HCT116 (cell line): ENCODE data around the gene CPLX4. TPM values are rescaled to one million over a fixed set of nuclear protein-coding genes. Genes with fewer than 3 reads are reported as not detected.
A peak's percentile ranks its signal among the peaks of the same experiment; 100 is the strongest.

Experiments
- ATAC-seq: fragments of 200-7000 bp; cut with Tn5 transposase; 2 replicates; pipeline ENCODE4 v1.9.1; 2020; ENCODE audit warnings: mild to moderate bottlenecking, moderate library complexity
- BruUV-seq: library from RNA; stranded (reverse); fragments of 400-500 nt; replicated peaks from 2 replicates; lab custom pipeline; 2021; lab: Mats Ljungman, UMichigan
- CTCF ChIA-PET: fragments of 300-600 bp; sonication (Branson Sonifier 250); formaldehyde crosslinking; loops from one replicate; lab custom pipeline; 2021; ENCODE audit warnings: antibody characterized with exemption; lab: Charles Lee
- POLR2A ChIA-PET: fragments of 300-600, 350-600 bp; sonication (Branson Sonifier 250); formaldehyde crosslinking; loops from one replicate; lab custom pipeline; 2021; ENCODE audit warnings: antibody characterized with exemption; lab: Charles Lee
- RAD21 ChIA-PET, 2 experiments: fragments of 300-600 bp; sonication (Branson Sonifier 250); formaldehyde crosslinking; loops; one replicate each; lab custom pipeline; 2023; ENCODE audit warnings: low total read pairs in 2 of 2; ENCODE audit not compliant: uncharacterized antibody in 2 of 2, unreplicated experiment in 2 of 2, low non-redundant PET in 1 of 2; lab: Charles Lee
- DNase-seq: peaks from one replicate; pipeline ENCODE4 v3.0.0-alpha.2; 2010; ENCODE audit warnings: low read depth, low spot score
- H2AFZ ChIP-seq: fragments of 200-600 bp; shearing (Covaris generic), sonication (generic); 2 replicates; pipeline ENCODE4 v1.6.1; 2017; ENCODE audit warnings: low read depth, mixed run types, mixed read lengths, antibody characterized with exemption, low read length; ENCODE audit not compliant: poor library complexity, severe bottlenecking
- H3K27ac ChIP-seq: 2 replicates; pipeline ENCODE4 v1.5.1; 2012; ENCODE audit warnings: low read depth, low read length
- H3K27me3 ChIP-seq: fragments of 200-600 bp; sonication (generic); 2 replicates; pipeline ENCODE4 v1.6.1; 2016; ENCODE audit warnings: mixed run types, low read length, mixed read lengths; ENCODE audit not compliant: insufficient read depth
- H3K36me3 ChIP-seq, 2 experiments: fragments of 200-500 bp in 1 of 2; fragments of 200-600 bp in 1 of 2; sonication (Bioruptor generic) in 1 of 2; sonication (generic) in 1 of 2; 2 replicates each; pipeline versions ENCODE4 v1.5.1 to v1.6.1; 2014 to 2016; ENCODE audit warnings: low read length in 2 of 2, inconsistent platforms in 1 of 2, mixed read lengths in 1 of 2, mixed run types in 1 of 2; ENCODE audit not compliant: insufficient read depth in 2 of 2, control insufficient read depth in 1 of 2
- H3K4me1 ChIP-seq, 2 experiments: fragments of 200-600 bp in 1 of 2; sonication (generic) in 1 of 2; 2 replicates each; pipeline versions ENCODE4 v1.5.1 to v1.6.1; 2012 to 2017; ENCODE audit warnings: low read length in 2 of 2, inconsistent platforms in 1 of 2, mild to moderate bottlenecking in 1 of 2, mixed read lengths in 1 of 2, mixed run types in 1 of 2, moderate library complexity in 1 of 2; ENCODE audit not compliant: insufficient read depth in 2 of 2, control insufficient read depth in 1 of 2
- H3K4me2 ChIP-seq: fragments of 200-600 bp; sonication (generic); 2 replicates; pipeline ENCODE4 v1.6.1; 2017; ENCODE audit warnings: mixed run types, low read length, mixed read lengths
- H3K4me3 ChIP-seq, 2 experiments: fragments of 200-600 bp in 1 of 2; sonication (generic) in 1 of 2; replicated peaks in 1 of 2; 2 replicates each; pipeline ENCODE4 v1.5.1; 2011 to 2016; ENCODE audit warnings: low read length in 2 of 2, control low read depth in 1 of 2, low read depth in 1 of 2, mild to moderate bottlenecking in 1 of 2, mixed read lengths in 1 of 2, mixed run types in 1 of 2
- H3K79me2 ChIP-seq: fragments of 200-600 bp; sonication (generic); 2 replicates; pipeline ENCODE4 v1.6.1; 2017; ENCODE audit warnings: mild to moderate bottlenecking, mixed run types, low read length, moderate library complexity, mixed read lengths; ENCODE audit not compliant: insufficient read depth
- H3K9ac ChIP-seq: fragments of 200-600 bp; sonication (generic); 2 replicates; pipeline ENCODE4 v1.6.1; 2016; ENCODE audit warnings: low read length, mixed read lengths
- H3K9me2 ChIP-seq: fragments of 200-600 bp; sonication (generic), shearing (Covaris generic); 2 replicates; pipeline ENCODE4 v1.6.1; 2017; ENCODE audit warnings: mixed run types, mild to moderate bottlenecking, moderate library complexity; ENCODE audit not compliant: insufficient read depth
- H3K9me3 ChIP-seq, 2 experiments: fragments of 200-500 bp in 1 of 2; fragments of 200-600 bp in 1 of 2; sonication (Bioruptor generic) in 1 of 2; sonication (generic) in 1 of 2; 2 replicates each; pipeline ENCODE4 v1.6.1; 2014 to 2017; ENCODE audit warnings: low read length in 2 of 2, mixed read lengths in 2 of 2, inconsistent platforms in 1 of 2, low read depth in 1 of 2, mild to moderate bottlenecking in 1 of 2, mixed run types in 1 of 2, moderate library complexity in 1 of 2; ENCODE audit not compliant: control insufficient read depth in 1 of 2, insufficient read depth in 1 of 2
- H4K20me1 ChIP-seq: fragments of 200-600 bp; sonication (generic), shearing (Covaris generic); 2 replicates; pipeline ENCODE4 v1.6.1; 2017; ENCODE audit warnings: mixed run types, mild to moderate bottlenecking, moderate library complexity; ENCODE audit not compliant: insufficient read depth
- CBX3 ChIP-seq: IDR thresholded peaks from 2 replicates; pipeline ENCODE4 v1.6.1; 2012; ENCODE audit warnings: low read depth
- CEBPB ChIP-seq: IDR thresholded peaks from 2 replicates; pipeline ENCODE4 v1.6.1; 2012; ENCODE audit warnings: low read depth
- EGR1 ChIP-seq: IDR thresholded peaks from 2 replicates; pipeline ENCODE4 v1.6.1; 2012; ENCODE audit warnings: low read depth
- ELF1 ChIP-seq: IDR thresholded peaks from 2 replicates; pipeline ENCODE4 v1.6.1; 2012; ENCODE audit warnings: low read depth, borderline replicate concordance
- EZH2 ChIP-seq: fragments of 200-600 bp; sonication (generic); IDR thresholded peaks from 2 replicates; pipeline ENCODE4 v1.6.1; 2017; ENCODE audit warnings: antibody characterized with exemption, mixed run types
- FOSL1 ChIP-seq: IDR thresholded peaks from 2 replicates; pipeline ENCODE4 v1.6.1; 2012; ENCODE audit warnings: low read depth
- JUND ChIP-seq: IDR thresholded peaks from 2 replicates; pipeline ENCODE4 v1.6.1; 2012
- POLR2AphosphoS5 ChIP-seq: IDR thresholded peaks from 2 replicates; pipeline ENCODE4 v1.6.1; 2011; ENCODE audit warnings: mild to moderate bottlenecking, low read depth, low read length, moderate library complexity
- RAD21 ChIP-seq: IDR thresholded peaks from 2 replicates; pipeline ENCODE4 v1.6.1; 2012; ENCODE audit warnings: low read depth, mild to moderate bottlenecking
- REST ChIP-seq: IDR thresholded peaks from 2 replicates; pipeline ENCODE4 v1.6.1; 2012; ENCODE audit warnings: low read depth
- SIN3A ChIP-seq: IDR thresholded peaks from 2 replicates; pipeline ENCODE4 v1.6.1; 2012; ENCODE audit warnings: low read depth
- SP1 ChIP-seq: IDR thresholded peaks from 2 replicates; pipeline ENCODE4 v1.6.1; 2012; ENCODE audit warnings: low read depth
- TCF7L2 ChIP-seq: IDR thresholded peaks from 2 replicates; pipeline ENCODE4 v1.7.0; 2011; ENCODE audit warnings: borderline replicate concordance, inconsistent platforms; ENCODE audit not compliant: insufficient read depth, insufficient read length; ENCODE audit errors: extremely low read depth
- YY1 ChIP-seq: IDR thresholded peaks from 2 replicates; pipeline ENCODE4 v1.6.1; 2011; ENCODE audit warnings: low read length, low read depth, moderate library complexity, mild to moderate bottlenecking; ENCODE audit not compliant: insufficient replicate concordance; ENCODE audit errors: extremely low read depth
- ZNF274 ChIP-seq: fragments of 200-500 bp; sonication (Bioruptor generic); IDR thresholded peaks from 2 replicates; pipeline ENCODE4 v1.6.1; 2014; ENCODE audit warnings: mild to moderate bottlenecking, low read depth, low read length, inconsistent platforms
- intact Hi-C: fragments of 100-400 bp; cut with micrococcal nuclease; formaldehyde crosslinking; loops from 2 replicates; pipeline ENCODE4 v1.10.0; 2022
- total RNA-seq: library from RNA; stranded (reverse); gene quantifications from one replicate; pipeline ENCODE4 v1.2.1, GENCODE V29; 2021; ENCODE audit not compliant: unreplicated experiment
- TF ChIP-seq, protein P1 (sequence below), 3 experiments: fragments of 200-600 bp in 1 of 3; sonication (generic) in 1 of 3; IDR thresholded peaks in 2 of 3; conservative IDR thresholded peaks in 1 of 3; 2 replicates each; pipeline ENCODE4 v1.5.1; 2012 to 2017; ENCODE audit warnings: low read depth in 2 of 3, low read length in 2 of 3, antibody characterized with exemption in 1 of 3, borderline replicate concordance in 1 of 3, control low read depth in 1 of 3, mild to moderate bottlenecking in 1 of 3, mixed read lengths in 1 of 3, mixed run types in 1 of 3, moderate library complexity in 1 of 3; ENCODE audit not compliant: insufficient read depth in 1 of 3
- TF ChIP-seq, protein P2 (sequence below): IDR thresholded peaks from 2 replicates; pipeline ENCODE4 v1.6.1; 2012

The CPLX4 gene
- total RNA-seq, 1 experiment from 2014 or later: not detected

DNA sequence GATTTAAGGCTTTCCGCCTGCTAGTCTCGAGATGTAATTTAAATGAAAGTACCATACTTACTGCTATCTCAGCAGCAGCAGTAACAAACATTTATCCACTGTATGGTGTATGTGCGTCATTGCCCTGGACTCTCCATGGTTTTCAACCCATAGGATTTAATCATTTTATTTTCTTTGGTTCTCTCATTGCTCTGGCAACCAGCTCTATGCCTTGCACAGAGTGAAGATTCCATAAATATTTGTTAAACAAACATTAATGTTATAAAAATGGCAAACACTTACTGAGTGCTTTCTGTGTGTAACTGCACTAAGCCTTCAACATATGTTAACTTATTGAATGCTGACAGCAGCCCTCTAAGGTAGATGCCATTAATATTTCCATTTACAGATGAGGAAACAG, 41.9 kb upstream of the CPLX4 start:
- H2AFZ ChIP-seq: peak overlapping the region; percentile 96
- no peaks in the 10 kb centered on the region for H3K9me2 ChIP-seq
- H3K4me1 ChIP-seq: peaks cover 4 to 19% of the 10 kb centered on the region in 2 experiments; a peak in 2 of 4 replicates
- H3K9me3 ChIP-seq: no peaks in the 10 kb centered on the region
- H3K9ac ChIP-seq: no peak overlapping the region
- no peak overlapping the region for H3K27ac ChIP-seq
- BruUV-seq: no TSS peak
- H3K27me3 ChIP-seq: no peaks in the 10 kb centered on the region
- H4K20me1 ChIP-seq: peaks cover 4% of the 10 kb centered on the region; the same call in 1 of the 2 replicates
- RAD21 ChIA-PET: no interaction called here
- peaks cover 5 to 18% of the 10 kb centered on the region in 2 experiments; a peak in 2 of 4 replicates for H3K36me3 ChIP-seq
- intact Hi-C loops: no loop called here
- peaks cover 36% of the 10 kb centered on the region for H3K79me2 ChIP-seq
- H3K4me3 ChIP-seq: no peak overlapping the region
- ATAC-seq: no peak
- POLR2A ChIA-PET: no interaction called here
- TF ChIP-seq REST: no peak
- TF ChIP-seq RAD21: no peak
- TF ChIP-seq, protein P1, sequence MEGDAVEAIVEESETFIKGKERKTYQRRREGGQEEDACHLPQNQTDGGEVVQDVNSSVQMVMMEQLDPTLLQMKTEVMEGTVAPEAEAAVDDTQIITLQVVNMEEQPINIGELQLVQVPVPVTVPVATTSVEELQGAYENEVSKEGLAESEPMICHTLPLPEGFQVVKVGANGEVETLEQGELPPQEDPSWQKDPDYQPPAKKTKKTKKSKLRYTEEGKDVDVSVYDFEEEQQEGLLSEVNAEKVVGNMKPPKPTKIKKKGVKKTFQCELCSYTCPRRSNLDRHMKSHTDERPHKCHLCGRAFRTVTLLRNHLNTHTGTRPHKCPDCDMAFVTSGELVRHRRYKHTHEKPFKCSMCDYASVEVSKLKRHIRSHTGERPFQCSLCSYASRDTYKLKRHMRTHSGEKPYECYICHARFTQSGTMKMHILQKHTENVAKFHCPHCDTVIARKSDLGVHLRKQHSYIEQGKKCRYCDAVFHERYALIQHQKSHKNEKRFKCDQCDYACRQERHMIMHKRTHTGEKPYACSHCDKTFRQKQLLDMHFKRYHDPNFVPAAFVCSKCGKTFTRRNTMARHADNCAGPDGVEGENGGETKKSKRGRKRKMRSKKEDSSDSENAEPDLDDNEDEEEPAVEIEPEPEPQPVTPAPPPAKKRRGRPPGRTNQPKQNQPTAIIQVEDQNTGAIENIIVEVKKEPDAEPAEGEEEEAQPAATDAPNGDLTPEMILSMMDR (IDR thresholded peaks at IDR 0.05 in 2 of 3, conservative IDR thresholded peaks at IDR 0.05 in 1 of 3; ENCODE audit: borderline replicate concordance in 1 of 3, insufficient read depth in 1 of 3, low read depth in 2 of 3, low read length in 2 of 3): no peak
- TF ChIP-seq JUND: no peak
- TF ChIP-seq POLR2AphosphoS5: no peak
- TF ChIP-seq ELF1: no peak
- TF ChIP-seq CEBPB: no peak
- no peak for TF ChIP-seq CBX3
- TF ChIP-seq ZNF274: no peak
- TF ChIP-seq EZH2: no peak
- no peak for TF ChIP-seq YY1
- TF ChIP-seq SP1: no peak
- TF ChIP-seq, protein P2, sequence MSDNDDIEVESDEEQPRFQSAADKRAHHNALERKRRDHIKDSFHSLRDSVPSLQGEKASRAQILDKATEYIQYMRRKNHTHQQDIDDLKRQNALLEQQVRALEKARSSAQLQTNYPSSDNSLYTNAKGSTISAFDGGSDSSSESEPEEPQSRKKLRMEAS: no peak
- TF ChIP-seq FOSL1: no peak
- TF ChIP-seq EGR1: no peak
- TF ChIP-seq SIN3A: no peak
- TF ChIP-seq TCF7L2: no peak
- CTCF ChIA-PET: interaction anchor here (1.4 to 1.8 kb wide), 2 partner anchors 42 to 52 kb away, joined by 3 to 8 read pairs; no protein-coding TSS in a partner anchor
- peak overlapping the region; percentile 87; the same call in 1 of the 2 replicates for H3K4me2 ChIP-seq
- no peak for DNase-seq
